ENCODE results near the gene DCDC2C.
"Not testable (repeated sequence)": the region's sequence is repeated elsewhere in the genome, so short reads cannot be mapped to it uniquely, and the experiment has no call there.

Gene DCDC2C, protein sequence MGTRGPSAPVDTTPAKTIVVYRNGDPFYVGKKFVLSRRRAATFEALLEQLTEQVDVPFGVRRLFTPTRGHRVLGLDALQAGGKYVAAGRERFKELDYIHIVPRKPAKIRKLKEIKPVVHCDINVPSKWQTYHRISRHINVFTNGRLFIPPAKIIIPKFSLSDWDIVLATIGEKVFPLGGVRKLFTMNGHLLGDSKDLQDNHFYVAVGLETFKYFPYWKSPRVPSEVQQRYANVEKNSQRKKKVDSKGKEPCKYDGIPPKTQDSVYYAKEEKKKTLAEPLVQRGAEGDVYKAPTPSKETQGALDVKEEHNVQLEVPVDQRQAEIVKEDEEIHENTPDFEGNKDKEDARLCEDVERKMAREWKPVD

DNA sequence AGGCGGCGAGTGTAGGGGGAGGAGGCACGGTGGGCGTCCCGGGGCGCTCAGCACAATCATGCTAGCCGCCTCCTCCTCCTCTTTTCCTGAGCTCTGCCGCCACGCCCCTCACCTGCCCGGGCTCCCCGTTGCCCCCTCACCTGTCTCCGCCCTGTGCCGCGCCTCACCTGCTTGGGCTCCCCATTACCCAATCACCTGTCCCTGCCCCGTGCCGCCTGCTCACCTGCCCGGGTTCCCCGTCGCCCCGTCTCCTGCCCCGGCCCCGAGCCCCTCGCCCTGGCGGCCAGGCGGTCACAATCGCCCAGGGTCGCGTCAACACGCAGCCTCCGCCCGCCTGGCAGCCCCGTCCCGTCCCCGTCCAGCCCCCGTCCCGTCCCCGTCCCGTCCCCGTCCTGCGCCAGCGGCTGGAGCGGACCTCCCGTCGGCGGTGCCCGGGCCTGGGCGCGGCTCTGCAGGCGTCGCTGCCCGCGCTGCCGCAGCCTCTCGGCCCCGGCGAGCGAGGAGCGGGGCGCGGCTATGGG lies at the start of gene DCDC2C:
Gene DCDC2C, plus strand, starts transcription at position 340 of the 521 bp plus-strand sequence. Its CDS starts 177 bp downstream, at position 517.
- DNase-seq (ENCODE audit: low spot score): no peak

DNA sequence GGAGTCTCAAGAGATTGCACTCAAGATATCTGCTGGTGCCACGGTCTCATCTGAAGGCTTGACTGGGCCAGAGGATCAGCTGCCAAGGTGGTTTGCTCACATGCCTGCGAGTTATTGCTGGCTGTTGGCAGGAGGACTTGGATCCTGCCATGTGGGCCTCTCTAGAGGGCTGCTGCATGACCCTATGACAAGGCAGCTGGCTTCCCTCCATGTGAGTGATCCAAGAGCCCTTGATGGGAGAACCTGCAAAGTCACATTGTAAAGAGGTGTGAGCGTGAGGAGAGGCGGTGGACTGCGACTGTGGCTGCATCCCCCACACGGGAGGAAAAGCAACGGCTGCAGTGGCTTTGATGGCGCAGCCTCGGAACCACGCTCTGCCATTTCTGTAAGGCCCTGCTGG lies 49.4 kb upstream of the DCDC2C start:
- no peak for DNase-seq (ENCODE audit: low spot score)

DNA sequence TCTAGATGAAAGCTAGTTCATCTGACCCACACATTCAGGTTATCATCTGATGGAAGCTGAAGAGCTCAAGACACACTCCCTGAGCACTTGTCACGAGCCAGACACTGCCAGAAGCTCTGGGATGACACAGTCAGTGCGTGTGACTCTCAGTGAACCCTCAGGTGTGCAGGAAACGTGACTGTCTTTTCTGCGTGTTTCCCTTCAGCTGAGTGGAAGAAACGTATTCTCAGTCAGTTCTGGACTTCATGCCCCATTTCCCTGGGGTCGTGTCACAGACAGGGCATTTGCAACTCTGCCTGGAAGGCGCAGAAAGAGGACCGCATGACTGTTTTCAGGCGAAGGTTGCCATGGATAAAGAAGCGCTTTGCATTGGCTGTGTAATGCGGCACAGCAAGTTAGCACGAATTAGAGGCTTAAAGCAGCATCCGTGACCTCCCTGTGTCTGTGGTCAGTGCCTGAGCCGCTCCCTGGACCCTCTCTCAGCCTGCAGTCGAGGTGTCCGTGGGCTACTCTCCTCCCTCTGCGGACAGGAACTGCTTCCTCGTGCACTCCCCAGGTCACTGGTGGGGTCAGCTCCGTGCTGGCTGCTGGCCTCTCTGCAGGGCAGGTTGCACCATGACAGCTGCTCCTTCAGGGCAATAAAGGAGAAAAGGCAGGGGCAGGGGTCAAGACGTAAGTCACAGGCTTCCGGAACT lies 48.7 kb upstream of the DCDC2C start:
- no peak for DNase-seq (ENCODE audit: low spot score)

DNA sequence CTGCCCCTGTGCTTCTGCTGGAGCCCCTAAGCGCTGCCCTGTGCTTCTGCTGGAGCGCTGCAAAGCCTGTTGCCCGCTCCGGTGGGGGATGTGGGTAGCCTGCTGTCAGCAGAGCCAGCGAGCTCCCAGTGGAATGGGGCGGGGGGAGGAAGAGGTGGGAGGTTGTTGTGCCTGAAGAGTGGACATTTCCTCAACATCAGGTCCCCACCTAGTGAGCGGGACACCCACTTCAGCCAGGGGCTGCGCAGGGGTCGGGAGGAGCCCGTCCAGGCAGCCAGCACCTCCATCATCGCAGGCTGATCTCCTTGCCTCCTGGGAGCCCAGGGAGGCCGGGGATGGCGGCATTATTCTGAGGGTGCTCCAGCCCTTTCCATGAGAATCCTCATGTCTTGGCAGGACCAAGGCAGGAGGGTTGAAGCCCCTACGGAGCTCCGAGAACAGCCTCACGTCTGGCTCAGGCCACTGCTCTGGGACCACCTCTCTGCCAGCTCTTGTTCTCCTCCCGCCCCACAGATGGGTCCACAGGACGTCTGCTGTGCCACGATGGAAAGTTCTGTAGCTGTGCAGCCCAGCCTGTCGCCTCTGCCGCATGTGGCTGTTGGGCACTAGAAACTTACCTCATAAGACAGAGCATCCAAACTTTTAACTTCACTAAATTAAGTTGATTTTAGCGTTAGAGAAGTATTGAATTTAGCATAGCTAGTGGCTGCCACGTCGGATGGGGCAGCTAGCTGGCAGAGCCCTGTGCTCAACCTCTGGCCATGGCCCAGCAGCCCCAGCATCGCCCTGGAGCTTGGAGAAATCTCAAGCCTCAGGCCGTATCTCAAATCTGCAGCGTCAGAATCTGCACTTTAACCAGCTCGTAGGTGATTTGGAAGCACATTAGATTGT lies 47.3 kb upstream of the DCDC2C start:
- DNase-seq (ENCODE audit: low spot score): no peak

DNA sequence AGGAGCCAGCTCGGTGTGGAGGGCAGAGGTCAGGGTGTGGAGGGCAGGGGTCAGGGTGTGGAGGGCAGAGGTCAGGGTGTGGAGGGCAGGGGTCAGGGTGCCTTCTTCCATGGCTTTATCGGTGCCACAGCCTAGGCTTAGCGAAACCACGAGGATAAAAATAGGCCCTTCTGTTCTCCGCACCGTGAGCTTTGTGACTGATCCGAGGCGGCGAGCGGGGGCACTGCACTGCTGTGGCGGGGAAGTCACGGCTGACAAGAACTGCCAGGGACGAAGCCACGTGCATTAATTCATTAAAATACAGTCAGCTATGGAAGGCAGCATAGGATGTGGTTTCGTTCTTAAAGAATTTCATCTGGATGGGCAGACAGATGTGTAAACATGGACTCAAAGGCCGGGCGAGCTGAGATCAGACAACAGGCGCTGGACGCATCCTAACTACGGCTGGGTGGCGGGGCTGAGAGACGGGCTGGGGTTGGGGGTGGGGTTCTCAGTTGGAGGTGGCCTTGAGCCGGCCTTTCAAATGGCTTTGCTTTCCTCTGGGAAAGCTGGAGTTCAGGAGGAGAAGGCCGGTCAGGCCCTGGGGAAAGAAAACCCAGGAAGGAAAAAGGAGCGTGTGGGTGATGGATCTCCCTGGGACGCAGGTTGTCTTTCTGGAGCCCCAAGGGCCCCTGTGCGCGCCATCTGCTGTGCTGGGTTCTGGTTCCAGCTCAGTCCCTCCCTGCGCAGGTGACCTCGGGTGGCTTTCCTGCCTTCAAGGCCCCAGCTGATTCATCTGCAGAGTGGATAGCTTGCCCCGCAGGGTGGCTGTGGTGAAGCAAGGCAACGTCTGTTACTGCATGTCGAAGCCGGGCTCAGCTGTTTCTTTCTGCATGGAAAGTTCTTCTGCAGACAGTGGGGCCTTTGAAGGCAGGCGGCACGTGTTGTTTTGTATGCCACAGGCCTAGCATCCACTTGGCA lies 46.3 kb upstream of the DCDC2C start:
- peak; percentile 35 for DNase-seq (ENCODE audit: low spot score)

DNA sequence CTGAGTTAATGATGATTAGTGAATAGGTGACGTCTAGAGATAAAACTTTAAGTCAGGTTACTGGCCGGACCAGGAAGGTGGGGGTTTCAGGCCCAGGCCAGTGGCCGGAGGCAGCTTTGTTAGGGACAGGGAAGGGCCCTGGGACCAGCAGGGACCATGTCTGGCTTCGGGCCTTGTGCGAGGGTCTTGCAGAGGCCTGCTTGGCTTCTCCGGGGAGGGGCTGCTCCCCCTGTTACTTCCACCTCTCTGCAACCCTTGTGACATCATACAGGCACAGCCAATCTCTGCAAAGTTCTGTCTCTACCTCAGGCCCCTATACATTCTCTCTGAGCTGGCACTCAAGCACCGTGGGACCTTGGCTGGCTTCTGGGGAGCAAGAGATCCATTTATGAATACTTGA lies 45.5 kb upstream of the DCDC2C start, which contains the start of gene ALLC:
Gene ALLC, plus strand, starts transcription at position 320 of the 400 bp plus-strand sequence. CDS start 12,958 bp downstream, outside the sequence.
- no peak for DNase-seq (ENCODE audit: low spot score)

DNA sequence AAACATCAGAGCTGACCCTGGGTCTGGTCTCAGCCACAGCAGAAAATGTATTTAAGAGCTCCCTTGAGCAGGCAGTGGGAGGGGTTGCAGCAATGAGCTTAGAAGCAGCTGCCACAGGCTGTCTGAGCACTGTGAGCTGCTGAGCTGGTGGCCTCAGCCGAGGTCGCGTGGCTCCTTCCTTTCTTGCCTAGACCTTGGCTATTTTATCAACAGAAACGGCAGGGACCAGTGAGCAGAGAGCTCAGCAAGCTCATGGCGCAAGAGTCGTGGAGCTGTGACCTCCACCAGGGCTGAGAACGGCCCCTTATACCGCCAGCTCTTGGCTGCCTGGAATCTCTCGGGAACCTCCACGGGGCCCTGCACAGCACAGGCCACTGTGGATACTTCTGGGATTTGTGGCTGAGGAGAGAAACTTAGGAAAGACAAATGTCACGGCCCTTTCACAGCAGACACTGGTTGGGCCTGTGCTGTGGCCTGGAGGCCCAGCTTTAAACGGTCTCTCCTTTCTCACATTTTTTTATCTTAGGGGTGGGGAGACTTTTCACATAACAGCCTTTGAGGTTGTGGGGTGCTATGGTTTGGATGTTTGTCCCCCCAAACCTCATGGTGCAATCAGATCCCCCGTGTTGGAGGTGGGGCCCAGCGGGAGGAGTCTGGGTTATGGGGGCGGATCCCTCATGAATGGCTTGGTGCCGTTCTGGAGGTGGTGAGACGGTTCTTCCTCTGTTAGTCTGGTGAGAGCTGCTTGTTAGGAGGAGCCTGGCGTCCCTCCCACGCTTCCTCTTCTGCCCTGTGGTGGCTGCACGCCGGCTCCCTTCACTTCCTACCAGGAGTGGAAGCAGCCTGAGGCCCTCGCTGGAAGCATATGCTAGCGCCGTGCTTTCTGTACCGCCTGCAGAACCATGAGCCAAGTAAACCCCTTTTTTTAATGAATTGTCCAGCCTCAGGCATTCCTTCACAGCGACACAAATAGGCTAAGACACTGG lies 43.6 kb upstream of the DCDC2C start:
- DNase-seq (ENCODE audit: low spot score): peak; percentile 39

DNA sequence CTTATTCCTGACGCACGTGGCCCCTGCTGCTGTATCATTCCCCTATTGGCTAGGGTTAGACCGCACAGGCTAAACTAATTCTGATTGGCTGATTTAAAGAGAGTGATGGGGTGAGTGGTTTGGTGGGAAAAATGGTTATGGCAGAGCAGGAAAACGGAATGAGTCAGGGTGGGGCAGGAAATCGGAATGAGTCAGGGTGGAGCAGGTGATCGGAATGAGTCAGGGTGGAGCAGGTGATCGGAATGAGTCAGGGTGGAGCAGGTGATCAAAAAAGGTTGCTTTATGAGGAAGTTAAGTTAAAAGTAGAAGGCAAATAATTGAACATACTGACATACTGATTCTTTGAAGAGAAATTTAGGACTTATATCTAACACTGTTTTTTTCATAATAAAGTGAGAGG lies 42.7 kb upstream of the DCDC2C start:
- DNase-seq (ENCODE audit: low spot score): not testable (repeated sequence)

DNA sequence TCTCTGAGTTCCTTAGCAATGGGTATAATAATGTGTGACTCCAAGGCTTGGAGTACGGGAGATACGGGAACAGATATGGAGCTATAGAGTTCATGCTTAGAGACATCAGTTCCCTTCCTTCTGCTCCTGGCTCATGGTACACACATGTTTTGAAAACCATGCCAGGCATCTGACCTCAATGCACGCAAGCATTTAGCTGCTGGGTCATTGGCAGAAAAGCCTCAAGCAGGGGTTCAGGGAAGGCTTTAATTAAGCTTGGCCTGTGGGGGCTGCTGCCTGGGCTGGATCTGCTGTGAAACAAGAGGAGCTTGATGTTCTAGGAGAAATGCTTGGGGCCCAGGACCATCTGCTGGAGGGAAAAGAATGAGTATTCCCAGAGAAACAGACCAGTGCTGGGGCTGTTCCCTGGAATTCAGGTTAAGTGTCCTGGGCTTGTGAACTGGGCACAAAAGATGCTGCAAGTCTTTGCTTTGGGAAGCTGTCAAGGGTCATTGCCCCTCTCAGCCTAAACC lies 42.2 kb upstream of the DCDC2C start:
- DNase-seq (ENCODE audit: low spot score): no peak

DNA sequence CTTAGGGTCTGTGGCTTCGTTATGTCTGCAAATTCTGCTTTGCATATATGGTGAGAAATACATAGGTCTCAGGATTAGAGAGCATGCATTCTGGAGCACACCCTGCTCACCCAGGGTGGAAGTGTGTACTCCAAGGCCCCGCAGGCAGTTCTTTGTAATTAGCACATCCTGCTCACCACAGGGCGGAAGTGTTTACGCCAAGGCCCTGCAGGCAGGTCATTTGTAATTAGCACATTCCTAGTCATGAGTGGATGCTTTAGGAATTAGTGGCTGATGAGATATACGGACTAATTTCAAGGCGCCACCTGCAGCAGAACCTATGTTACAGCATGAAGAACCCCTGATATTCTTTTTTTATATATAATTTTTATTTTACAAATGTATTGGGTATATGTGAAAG lies 41.1 kb upstream of the DCDC2C start:
- no peak for DNase-seq (ENCODE audit: low spot score)

DNA sequence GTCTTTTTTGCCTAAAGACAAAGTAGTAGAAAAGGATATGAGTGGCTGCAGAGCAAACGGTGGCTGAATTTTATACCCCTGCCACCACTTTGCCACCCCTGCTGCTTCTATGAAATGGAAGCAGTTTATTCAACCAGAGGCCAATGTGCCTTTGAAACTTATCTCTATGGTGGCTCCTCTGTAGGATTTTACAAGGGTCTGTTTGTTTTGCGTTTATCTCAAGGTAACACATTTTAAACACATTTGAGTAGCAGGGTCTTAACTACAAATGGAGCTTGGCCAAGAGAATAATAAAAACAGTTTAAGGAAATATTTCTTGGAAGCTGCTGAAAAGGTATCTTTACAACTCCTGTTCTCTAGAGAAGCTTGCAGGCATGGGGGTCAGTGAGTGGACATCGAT lies 39.3 kb upstream of the DCDC2C start:
- no peak for DNase-seq (ENCODE audit: low spot score)

DNA sequence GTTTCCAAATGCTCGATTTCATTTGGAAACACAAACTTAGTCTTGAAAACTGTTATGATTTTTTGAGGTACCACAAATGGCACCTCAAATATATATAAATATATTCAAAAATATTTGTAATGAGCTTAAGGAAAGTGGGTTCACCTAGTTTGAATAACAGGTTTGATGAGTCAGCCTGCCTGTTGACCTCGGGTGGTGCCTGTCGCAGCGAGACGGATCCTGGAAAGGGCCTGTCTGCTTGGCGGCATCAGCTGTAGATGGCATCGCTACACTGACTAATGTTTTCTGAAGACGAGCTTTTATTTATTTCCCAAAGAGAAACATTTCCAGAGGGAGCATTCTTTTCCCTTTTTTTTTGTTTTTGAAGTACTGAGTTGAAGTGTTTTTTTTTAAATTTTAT lies 38.5 kb upstream of the DCDC2C start:
- DNase-seq (ENCODE audit: low spot score): no peak

DNA sequence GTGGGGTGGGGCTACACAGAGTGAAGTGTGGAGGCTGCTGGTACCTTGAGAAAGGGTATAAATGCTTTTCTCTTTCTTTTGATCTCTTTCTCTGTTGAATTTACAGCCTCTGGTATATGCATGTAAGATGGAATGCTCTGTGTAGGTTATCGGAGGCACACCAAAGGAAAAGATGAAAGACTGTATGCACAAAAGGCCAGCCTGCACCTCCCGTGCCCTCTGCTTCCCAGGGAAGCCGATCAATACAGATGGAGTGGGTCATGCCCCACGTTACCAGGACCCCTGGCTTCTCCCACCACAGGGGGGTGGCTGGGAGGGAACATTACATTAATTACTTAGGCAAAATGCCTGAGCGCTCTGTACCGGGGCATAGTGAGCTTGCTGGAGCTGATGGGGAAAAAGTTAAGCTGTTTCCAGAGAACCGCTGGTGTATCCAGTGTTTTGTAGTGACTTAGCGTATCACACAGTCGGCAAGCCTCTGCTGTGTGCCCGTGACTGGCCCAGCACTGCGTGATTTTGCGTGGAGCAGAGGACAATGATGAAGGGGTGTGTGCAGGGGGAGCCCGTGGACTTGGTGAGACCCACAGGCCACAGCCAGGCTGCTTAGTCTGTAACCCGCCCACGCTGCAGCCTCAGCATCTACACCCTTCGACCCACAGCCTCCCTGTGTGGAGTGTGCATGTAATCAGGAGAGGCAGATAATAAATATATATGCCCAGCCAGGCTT lies 37.3 kb upstream of the DCDC2C start:
- DNase-seq (ENCODE audit: low spot score): no peak

DNA sequence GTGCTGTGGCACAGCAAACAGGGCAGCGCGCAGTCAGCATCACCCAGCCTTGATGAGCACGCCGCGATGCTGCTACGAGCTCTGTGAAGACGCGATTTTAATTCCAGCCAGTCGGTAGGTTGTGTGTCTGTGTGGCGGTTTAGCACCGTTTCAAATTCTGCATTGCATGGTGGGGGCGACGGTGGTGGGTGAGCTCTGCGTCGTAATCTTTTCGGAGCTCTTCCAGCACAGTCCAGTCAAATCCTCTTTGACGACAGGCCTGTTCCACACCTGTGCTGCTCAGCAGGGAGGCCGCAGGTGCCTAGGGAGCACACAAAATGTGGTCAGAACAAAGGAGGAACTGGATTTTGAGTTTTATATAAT lies 36.8 kb upstream of the DCDC2C start:
- no peak for DNase-seq (ENCODE audit: low spot score)

DNA sequence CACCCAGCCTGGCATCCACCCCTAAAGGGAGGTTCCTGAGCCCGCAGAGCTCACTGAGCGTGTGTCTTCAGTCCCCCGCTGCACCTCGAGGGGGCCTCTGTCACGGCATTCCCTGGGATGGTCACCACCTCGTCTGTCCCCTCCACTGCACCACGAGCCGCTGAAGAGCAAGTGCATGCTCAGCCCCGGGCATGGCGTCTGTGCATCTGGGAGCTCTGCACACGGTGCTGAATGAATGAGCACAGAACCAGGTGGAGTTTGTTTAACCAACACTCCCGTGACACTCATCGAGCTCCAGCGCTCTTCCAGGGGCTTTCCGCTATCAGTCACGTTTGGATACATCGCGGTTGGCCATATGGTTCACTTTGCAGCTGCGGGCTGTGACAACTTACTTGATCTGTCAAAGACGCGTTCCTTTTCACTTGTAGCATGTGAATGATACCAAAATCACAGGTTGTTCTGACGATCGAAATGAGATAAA lies 36.2 kb upstream of the DCDC2C start:
- no peak for DNase-seq (ENCODE audit: low spot score)

DNA sequence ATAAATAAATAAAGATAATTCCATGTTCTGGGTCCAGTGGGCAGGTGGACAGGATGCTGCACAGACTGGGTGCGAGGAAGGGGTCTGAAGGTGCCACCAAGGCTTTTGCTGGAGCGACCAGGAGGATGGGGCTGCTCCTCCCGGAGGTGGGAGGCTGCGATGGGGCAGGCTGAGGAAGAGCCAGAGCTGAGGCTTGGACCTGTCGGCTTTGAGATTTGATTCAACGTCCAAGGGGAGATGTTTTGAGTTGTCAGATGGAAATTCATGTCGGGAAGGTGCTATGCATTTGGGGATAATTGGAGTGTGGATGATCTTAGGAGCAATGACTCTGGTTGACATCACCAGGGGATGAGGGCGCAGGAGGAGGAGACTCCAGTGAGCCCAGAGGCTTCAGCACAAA lies 33.7 kb upstream of the DCDC2C start:
- DNase-seq (ENCODE audit: low spot score): no peak

DNA sequence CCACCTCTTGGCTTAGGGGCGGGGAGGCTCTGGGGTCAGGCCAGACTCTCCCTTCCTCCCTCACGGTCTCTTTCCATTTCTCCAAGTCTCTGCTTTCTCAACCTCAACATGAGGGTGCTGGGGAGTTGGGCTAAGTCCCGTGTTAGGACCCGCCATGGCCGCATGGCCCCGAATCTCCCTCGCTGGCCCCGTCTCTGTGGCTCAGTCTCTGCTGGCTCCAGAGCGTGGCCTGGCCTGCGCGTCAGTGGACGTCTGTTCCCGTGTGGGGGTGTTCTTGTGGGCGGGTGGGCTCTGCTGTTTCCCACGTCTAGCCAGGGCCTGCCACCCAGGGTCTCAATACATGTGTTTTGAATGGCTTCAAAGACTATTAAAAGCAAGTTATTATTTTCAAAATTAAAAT lies 33.0 kb upstream of the DCDC2C start:
- DNase-seq (ENCODE audit: low spot score): no peak

DNA sequence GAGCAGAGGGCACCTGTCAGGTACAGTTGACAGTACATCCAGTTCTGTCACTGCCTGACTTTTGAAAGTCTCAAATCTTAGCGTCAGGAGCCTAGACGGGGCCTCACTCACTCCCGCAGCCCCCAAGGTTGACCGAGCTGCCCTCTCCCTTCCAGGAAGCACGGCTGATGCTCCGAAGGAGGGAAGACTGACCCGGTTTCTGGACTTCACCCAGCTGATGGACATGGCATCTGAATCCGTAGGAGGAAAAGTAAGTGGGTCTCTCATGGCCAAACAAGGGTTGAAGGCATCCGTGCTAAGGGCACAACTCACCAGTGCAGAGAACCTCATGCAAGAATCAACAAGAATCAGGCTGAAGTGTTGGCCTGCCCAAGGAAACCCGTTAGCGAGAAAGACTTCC lies 32.4 kb upstream of the DCDC2C start:
- no peak for DNase-seq (ENCODE audit: low spot score)
